Measurements from ENCODE around the gene PLXNB3. TPM values are rescaled to one million over a fixed set of nuclear protein-coding genes. Genes with fewer than 3 reads are reported as not detected.

The PLXNB3 gene
- total and polyA plus RNA-seq, 2 experiments from 2014 or later = 0.70 to 4.1 TPM

GRCh38 chrX:153774576-153775292 lies 10.7 kb downstream of the PLXNB3 start:
- Histone ChIP-seq H3K4me1 (ENCODE audit: insufficient read depth) (no peaks in the 10 kb centered on the region), H3F3A (replicated peaks; ENCODE audit: low read depth) (no peaks in the 10 kb centered on the region), H3K9me2 (ENCODE audit: insufficient read depth) (no peaks in the 10 kb centered on the region), H3K27me3 (ENCODE audit: insufficient read depth) (no peaks in the 10 kb centered on the region), H3K4me3 (no peak overlapping the region), H3K4me2 (no peak overlapping the region), H3K36me3 (ENCODE audit: insufficient read depth) (no peaks in the 10 kb centered on the region), H3K79me2 (replicated peaks; ENCODE audit: insufficient read depth) (no peaks in the 10 kb centered on the region), H4K20me1 (replicated peaks; ENCODE audit: insufficient read depth) (no peaks in the 10 kb centered on the region), H3K27ac (ENCODE audit: low read depth) (no peak overlapping the region), H2AFZ (no peak overlapping the region)
- Mint-ChIP-seq H3K27ac (no peak overlapping the region), H3K4me3 (no peak overlapping the region), H3K36me3 (ENCODE audit: low read depth) (no peaks in the 10 kb centered on the region), H3K9me3 (no peaks in the 10 kb centered on the region), H3K4me1 (peaks cover 2% of the 10 kb centered on the region; the same call in 2 of the 3 replicates), H3K27me3 (ENCODE audit: insufficient read depth, low read depth, poor library complexity) (peaks cover 4% of the 10 kb centered on the region)
- ATAC-seq (no peak), DNase-seq (ENCODE audit: low spot score) (no peak)
- TF ChIP-seq EZH2phosphoT487 (IDR thresholded peaks at IDR 0.05; ENCODE audit: unreplicated experiment) = no peak
- TF ChIP-seq ZNF114 (CRISPR knock-in tag; IDR thresholded peaks at IDR 0.05) = no peak

- H3K36me3 ChIP-seq (ENCODE audit: insufficient read depth) = no peaks in the 10 kb centered on the region
- no peak overlapping the region for H3K4me3 ChIP-seq
- no peaks in the 10 kb centered on the region for H3K79me2 ChIP-seq (replicated peaks; ENCODE audit: insufficient read depth)
These were observed 11.5 kb downstream of the PLXNB3 start for GRCh38 chrX:153775293-153776119.

More at GRCh38 chrX:153775293-153776119, 11.5 kb downstream of the PLXNB3 start:
- no peaks in the 10 kb centered on the region for H3K27me3 ChIP-seq (ENCODE audit: insufficient read depth)
- TF ChIP-seq STAT1 (IDR thresholded peaks at IDR 0.05; ENCODE audit: unreplicated experiment) (no peak), ZNF114 (CRISPR knock-in tag; IDR thresholded peaks at IDR 0.05) (no peak), POLR2AphosphoS5 (IDR thresholded peaks at IDR 0.05; ENCODE audit: low read depth) (no peak)
- TF ChIP-seq, protein P1, sequence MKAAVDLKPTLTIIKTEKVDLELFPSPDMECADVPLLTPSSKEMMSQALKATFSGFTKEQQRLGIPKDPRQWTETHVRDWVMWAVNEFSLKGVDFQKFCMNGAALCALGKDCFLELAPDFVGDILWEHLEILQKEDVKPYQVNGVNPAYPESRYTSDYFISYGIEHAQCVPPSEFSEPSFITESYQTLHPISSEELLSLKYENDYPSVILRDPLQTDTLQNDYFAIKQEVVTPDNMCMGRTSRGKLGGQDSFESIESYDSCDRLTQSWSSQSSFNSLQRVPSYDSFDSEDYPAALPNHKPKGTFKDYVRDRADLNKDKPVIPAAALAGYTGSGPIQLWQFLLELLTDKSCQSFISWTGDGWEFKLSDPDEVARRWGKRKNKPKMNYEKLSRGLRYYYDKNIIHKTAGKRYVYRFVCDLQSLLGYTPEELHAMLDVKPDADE (IDR thresholded peaks at IDR 0.05) = no peak
- TF ChIP-seq, protein P2, sequence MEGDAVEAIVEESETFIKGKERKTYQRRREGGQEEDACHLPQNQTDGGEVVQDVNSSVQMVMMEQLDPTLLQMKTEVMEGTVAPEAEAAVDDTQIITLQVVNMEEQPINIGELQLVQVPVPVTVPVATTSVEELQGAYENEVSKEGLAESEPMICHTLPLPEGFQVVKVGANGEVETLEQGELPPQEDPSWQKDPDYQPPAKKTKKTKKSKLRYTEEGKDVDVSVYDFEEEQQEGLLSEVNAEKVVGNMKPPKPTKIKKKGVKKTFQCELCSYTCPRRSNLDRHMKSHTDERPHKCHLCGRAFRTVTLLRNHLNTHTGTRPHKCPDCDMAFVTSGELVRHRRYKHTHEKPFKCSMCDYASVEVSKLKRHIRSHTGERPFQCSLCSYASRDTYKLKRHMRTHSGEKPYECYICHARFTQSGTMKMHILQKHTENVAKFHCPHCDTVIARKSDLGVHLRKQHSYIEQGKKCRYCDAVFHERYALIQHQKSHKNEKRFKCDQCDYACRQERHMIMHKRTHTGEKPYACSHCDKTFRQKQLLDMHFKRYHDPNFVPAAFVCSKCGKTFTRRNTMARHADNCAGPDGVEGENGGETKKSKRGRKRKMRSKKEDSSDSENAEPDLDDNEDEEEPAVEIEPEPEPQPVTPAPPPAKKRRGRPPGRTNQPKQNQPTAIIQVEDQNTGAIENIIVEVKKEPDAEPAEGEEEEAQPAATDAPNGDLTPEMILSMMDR (conservative IDR thresholded peaks at IDR 0.05; ENCODE audit: low read depth in 2 of 2) = no peak
- no peak overlapping the region for H3K4me2 ChIP-seq
- no peaks in the 10 kb centered on the region for H3F3A ChIP-seq (replicated peaks; ENCODE audit: low read depth)
- Mint-ChIP-seq H3K4me1 (peaks cover 7% of the 10 kb centered on the region; the same call in 2 of the 3 replicates), H3K27ac (no peak overlapping the region), H3K36me3 (ENCODE audit: low read depth) (no peaks in the 10 kb centered on the region), H3K4me3 (no peak overlapping the region), H3K27me3 (ENCODE audit: insufficient read depth, low read depth, poor library complexity) (peaks cover 6% of the 10 kb centered on the region), H3K9me3 (no peaks in the 10 kb centered on the region)
- H3K4me1 ChIP-seq (ENCODE audit: insufficient read depth) = no peaks in the 10 kb centered on the region
- no peak for ATAC-seq
- H4K20me1 ChIP-seq (replicated peaks; ENCODE audit: insufficient read depth) = no peaks in the 10 kb centered on the region
- H2AFZ ChIP-seq = no peak overlapping the region
- no peak overlapping the region for H3K27ac ChIP-seq (ENCODE audit: low read depth)
- DNase-seq (ENCODE audit: low spot score) = no peak
- H3K9me2 ChIP-seq (ENCODE audit: insufficient read depth) = no peaks in the 10 kb centered on the region

Data from GM23338 (cell line).